Measurements from ENCODE around the gene SUMO4.

Gene SUMO4

DNA sequence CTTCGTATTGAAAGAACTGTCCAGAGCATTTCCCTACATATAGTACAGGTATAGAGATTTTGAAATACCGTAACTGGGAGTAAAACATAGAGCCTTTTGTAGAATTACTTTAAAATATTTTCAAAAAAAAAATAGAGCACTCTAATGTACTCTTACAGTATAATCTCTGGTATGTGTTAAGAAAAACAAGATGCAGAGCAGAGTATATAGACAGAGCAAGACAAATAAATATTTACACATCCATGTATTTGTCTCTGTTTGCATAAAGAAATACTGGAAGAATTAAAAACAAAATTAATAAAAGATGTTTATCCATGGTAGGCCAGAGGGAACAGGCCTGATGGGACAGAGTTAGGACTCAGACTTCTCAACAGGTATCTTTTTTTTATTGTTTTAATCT is 28.0 kb upstream of the SUMO4 start:
- ATAC-seq (replicated peaks) (no peak), DNase-seq (no peak)
- Mint-ChIP-seq H3K9me3 (no peaks in the 10 kb centered on the region), H3K36me3 (ENCODE audit: insufficient read depth) (peaks cover 35% of the 10 kb centered on the region), H3K27me3 (no peaks in the 10 kb centered on the region), H3K4me3 (no peak overlapping the region), H3K27ac (peak overlapping the region in 1 of 2 donors; percentile 49), H3K4me1 (ENCODE audit: low read depth in 2 of 2) (peaks cover 24 to 42% of the 10 kb centered on the region in 2 donors)

DNA sequence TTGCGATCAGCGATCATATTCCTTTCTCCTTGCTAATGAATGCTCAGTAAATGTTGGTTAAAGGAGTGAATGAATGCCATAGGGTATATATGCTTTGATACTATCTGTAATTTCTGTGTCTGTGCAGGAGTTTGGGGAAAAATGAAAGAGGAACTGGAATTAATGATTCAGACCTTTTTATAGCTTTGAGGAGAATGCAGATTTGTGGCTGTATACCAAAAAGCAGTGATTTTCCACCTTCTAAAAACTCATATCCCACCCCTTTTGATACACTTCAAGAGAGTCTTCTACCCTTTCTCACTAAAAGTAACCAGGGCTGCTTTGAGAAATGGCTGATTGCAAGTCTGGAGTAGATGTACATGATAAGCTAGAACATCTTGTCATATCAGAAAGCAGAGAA is 26.6 kb upstream of the SUMO4 start:
- H3K9me3 Mint-ChIP-seq: no peaks in the 10 kb centered on the region
- peak overlapping the region; percentile 50 to 70 for H3K27ac Mint-ChIP-seq
- DNase-seq (no peak), ATAC-seq (replicated peaks) (no peak)
- H3K4me1 Mint-ChIP-seq (ENCODE audit: low read depth in 2 of 2): peaks cover 27 to 44% of the 10 kb centered on the region in 2 donors
- H3K4me3 Mint-ChIP-seq: no peak overlapping the region
- H3K27me3 Mint-ChIP-seq: no peaks in the 10 kb centered on the region
- peaks cover 40% of the 10 kb centered on the region for H3K36me3 Mint-ChIP-seq (ENCODE audit: insufficient read depth)

DNA sequence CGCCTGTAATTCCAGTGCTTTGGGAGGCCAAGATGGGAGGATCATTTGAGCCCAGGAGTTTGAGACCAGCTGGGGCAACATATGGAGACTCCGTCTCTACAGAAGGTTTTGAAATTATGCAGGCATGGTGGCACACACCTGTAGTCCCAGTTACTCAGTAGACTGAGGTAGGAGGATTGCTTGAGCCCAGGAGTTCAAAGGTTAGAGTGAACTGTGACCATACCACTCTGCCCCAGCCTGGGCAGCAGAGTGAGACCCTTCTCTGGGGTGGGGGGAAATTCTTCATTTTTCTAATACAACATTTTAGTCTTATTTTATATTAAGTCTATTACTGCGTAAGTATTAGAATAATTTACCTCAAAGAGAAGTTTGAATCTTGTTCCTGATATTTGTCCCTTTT is 20.1 kb upstream of the SUMO4 start:
- DNase-seq (no peak), ATAC-seq (replicated peaks) (no peak)
- no peak overlapping the region for H3K27ac Mint-ChIP-seq
- H3K4me1 Mint-ChIP-seq (ENCODE audit: low read depth in 2 of 2): peaks cover 23 to 37% of the 10 kb centered on the region in 2 donors
- no peaks in the 10 kb centered on the region for H3K9me3 Mint-ChIP-seq
- H3K36me3 Mint-ChIP-seq (ENCODE audit: insufficient read depth): peaks cover 48% of the 10 kb centered on the region
- H3K27me3 Mint-ChIP-seq: no peaks in the 10 kb centered on the region
- H3K4me3 Mint-ChIP-seq: no peak overlapping the region

DNA sequence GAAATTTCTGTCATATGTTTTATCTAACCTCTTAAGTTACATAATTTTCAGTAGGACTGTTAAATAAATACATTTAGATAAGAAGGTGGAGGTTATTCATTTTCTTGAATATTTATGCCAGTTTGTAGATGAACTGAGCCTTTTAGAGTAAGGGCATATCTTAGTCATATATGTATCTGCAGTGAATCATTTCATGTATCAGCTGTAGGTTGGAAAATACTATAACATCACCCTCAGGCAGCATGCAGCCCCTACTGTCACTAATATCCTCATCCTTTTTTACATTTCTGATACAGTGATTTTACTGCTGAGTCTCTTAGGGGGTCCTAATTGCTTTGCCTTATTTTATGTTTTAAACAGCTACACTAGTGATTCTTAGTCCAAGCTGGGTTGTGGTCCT is 19.5 kb upstream of the SUMO4 start:
- Mint-ChIP-seq H3K4me1 (ENCODE audit: low read depth in 2 of 2) (peaks cover 20 to 32% of the 10 kb centered on the region in 2 donors), H3K27me3 (no peaks in the 10 kb centered on the region), H3K4me3 (no peak overlapping the region), H3K9me3 (no peaks in the 10 kb centered on the region), H3K36me3 (ENCODE audit: insufficient read depth) (peaks cover 46% of the 10 kb centered on the region), H3K27ac (no peak overlapping the region)
- no peak for DNase-seq
- no peak for ATAC-seq (replicated peaks)

DNA sequence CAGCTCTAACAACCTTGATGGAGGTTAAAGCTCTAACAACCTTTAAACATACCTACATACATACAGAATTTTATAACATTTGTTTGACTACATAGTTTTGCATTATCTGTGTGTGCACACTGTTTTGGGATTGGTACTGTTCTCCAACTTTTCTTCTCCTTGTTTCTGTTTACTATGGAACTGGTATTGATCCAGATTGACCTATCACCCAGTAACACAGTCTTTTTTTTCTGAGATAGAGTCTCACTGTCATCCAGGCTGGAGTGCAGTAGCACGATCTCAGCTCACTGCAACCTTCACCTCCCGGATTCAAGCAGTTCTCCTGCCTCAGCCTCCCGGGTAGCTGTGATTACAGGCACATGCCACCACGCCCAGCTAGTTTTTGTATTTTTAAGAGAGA is 16.7 kb upstream of the SUMO4 start:
- peaks cover 25 to 40% of the 10 kb centered on the region in 2 donors for H3K4me1 Mint-ChIP-seq (ENCODE audit: low read depth in 2 of 2)
- no peaks in the 10 kb centered on the region for H3K27me3 Mint-ChIP-seq
- peaks cover 45% of the 10 kb centered on the region for H3K36me3 Mint-ChIP-seq (ENCODE audit: insufficient read depth)
- ATAC-seq (replicated peaks): no peak
- H3K9me3 Mint-ChIP-seq: peaks cover 1 to 8% of the 10 kb centered on the region in 2 donors
- DNase-seq: no peak
- no peak overlapping the region for H3K4me3 Mint-ChIP-seq
- peak overlapping the region; percentile 46 to 49 for H3K27ac Mint-ChIP-seq

DNA sequence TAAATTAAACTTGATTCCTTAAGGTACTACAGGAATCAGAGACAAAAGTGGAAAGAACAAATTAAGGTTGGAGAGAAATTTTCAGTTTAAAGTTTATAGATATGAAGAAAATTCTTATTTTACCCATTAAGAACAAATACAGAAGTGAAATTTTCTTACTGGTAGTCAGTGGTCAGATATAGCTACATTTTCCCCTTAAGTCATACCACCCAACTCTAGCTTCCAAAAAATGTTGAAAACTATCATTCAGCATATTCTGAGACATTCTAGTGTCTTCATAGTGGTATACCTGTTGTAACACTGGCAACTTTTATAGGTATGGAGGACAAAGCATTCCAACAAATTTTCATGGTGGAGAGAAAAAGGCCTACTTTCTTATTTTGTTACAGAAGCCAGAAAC is 15.6 kb upstream of the SUMO4 start:
- Mint-ChIP-seq H3K27ac (peak overlapping the region in 1 of 2 donors; percentile 46), H3K36me3 (ENCODE audit: insufficient read depth) (peaks cover 34% of the 10 kb centered on the region), H3K9me3 (peaks cover 1 to 8% of the 10 kb centered on the region in 2 donors), H3K4me1 (ENCODE audit: low read depth in 2 of 2) (peaks cover 21 to 30% of the 10 kb centered on the region in 2 donors), H3K27me3 (no peaks in the 10 kb centered on the region), H3K4me3 (no peak overlapping the region)
- no peak for ATAC-seq (replicated peaks)
- DNase-seq: no peak

DNA sequence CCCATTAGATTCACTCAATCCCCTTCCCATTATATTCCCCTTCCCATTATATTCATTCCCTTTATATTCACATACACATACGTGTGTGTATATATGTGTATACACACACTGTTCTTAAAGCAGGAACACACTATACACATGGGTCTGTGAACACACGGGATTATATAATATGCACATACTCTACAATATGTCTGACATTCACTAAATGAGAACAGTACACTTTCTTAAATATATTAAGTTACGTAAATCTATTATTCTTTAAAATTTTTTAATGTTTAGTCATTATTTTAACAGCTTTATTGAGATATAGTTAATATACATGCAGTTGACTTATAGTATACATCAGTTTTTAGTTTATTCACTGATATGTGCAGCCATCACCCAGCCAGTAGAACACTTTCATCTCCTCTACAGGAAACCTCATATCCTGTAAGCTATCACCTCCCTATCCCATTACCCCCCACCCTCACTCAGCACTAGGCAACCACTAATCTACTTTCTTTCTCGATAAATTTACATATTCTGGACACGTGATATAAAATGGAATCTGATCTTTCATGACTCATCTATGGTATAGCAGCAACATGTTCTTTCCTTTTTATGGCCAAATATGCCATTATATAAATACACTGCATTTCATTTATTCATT is 13.9 kb upstream of the SUMO4 start:
- Mint-ChIP-seq H3K4me1 (ENCODE audit: low read depth in 2 of 2) (peaks cover 24 to 40% of the 10 kb centered on the region in 2 donors), H3K4me3 (no peak overlapping the region), H3K9me3 (peaks cover 1 to 8% of the 10 kb centered on the region in 2 donors), H3K36me3 (ENCODE audit: insufficient read depth) (peaks cover 24% of the 10 kb centered on the region), H3K27ac (peak overlapping the region; percentile 2 to 9), H3K27me3 (no peaks in the 10 kb centered on the region)
- no peak for DNase-seq
- ATAC-seq (replicated peaks): peak; percentile 82

DNA sequence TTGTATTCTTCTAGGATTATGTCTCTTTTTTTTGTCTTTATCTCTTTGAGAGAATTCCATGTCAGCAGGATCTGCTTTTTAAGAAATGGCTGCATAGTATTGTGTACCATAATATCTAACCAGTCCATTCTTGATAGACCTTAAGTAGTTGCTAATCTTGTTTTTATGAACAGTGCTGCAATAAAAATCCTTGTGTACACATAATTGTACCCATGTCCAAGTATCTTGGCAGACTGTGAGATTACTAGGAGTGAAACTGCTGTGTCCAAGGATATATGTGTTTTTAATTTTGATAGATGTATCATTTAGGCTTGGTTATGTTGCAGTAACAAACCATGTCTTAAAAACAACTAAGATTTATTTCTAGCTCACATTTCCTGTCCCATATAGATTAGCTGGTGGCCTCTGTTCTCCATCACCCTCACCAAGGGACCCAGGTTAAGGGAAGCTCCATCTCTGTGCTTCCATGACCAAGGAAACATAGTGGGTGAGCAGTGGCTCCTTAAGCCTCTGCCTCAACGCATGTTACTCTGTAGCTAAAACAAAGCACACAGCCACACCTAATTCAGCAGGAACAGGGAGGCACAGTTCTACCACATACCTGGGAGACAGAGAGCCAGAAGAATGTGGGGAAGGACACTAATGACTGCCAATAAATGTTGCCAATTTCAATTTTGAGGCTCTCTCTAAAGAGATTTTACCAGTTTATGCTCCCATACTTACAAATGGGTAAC is 12.1 kb upstream of the SUMO4 start:
- Mint-ChIP-seq H3K4me3 (no peak overlapping the region), H3K4me1 (ENCODE audit: low read depth in 2 of 2) (peaks cover 27 to 45% of the 10 kb centered on the region in 2 donors), H3K36me3 (ENCODE audit: insufficient read depth) (peaks cover 22% of the 10 kb centered on the region), H3K27me3 (no peaks in the 10 kb centered on the region), H3K9me3 (peaks cover 1 to 8% of the 10 kb centered on the region in 2 donors), H3K27ac (no peak overlapping the region)
- ATAC-seq (replicated peaks) (no peak), DNase-seq (no peak)

DNA sequence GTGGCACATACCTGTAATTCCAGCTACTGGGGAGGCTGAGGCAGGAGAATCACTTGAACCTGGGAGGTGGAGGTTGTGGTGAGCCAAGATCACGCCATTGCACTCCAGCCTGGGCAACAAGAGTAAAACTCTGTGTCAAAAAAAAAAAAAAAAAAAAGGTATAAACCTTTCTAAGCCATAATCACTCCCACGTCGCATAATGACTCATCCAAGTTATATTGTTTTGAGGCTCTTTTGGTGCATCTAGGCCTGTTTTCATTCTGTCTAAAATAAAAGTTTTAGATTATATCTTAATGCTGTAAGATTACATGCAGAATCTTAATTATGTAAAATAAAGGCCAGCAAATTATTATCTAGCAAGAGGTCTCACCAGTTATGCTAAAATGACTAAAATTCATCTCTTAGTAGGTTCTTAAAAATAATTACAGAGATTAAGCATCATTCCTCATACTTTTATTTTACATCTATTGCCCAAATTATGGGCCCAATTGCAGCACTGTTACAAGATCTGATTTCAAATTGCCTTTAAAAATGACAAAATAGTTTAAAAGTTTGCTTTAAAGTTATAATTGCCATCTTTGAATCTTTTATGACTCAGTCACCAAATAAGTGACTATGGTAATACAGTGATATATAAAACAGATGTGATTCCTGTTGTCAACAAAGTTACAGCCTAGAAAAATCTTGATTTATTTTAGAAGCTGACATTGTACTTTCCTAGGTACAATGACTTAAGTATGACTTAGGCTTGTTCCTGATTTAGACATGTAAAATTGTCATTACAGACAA is 10.4 kb upstream of the SUMO4 start:
- ATAC-seq (replicated peaks) (no peak), DNase-seq (no peak)
- Mint-ChIP-seq H3K27me3 (no peaks in the 10 kb centered on the region), H3K36me3 (ENCODE audit: insufficient read depth) (peaks cover 17% of the 10 kb centered on the region), H3K4me3 (no peak overlapping the region), H3K4me1 (ENCODE audit: low read depth in 2 of 2) (peaks cover 26 to 51% of the 10 kb centered on the region in 2 donors), H3K9me3 (peaks cover 1 to 8% of the 10 kb centered on the region in 2 donors), H3K27ac (no peak overlapping the region)

DNA sequence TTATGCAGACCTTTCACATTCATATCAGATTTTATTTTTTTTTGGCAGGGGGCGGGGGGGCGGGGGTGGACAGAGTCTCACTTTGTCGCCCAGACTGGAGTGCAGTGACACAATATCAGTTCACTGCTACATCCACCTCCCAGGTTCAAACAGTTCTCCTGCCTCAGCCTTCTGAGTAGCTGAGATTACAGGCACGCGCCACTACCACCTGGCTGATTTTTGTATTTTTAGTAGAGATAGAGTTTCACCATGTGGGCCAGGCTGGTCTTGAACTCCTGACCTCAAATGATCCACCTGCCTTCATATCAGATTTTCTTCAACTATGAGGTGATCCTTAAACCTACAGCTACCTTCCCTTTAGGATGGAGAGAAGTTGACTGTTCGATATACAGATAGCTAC is 8.0 kb upstream of the SUMO4 start:
- no peak overlapping the region for H3K4me3 Mint-ChIP-seq
- ATAC-seq (replicated peaks) (no peak), DNase-seq (no peak)
- peak overlapping the region; percentile 5 to 35 for H3K27ac Mint-ChIP-seq
- H3K4me1 Mint-ChIP-seq (ENCODE audit: low read depth in 2 of 2): peaks cover 24 to 52% of the 10 kb centered on the region in 2 donors
- peaks cover 0 to 1% of the 10 kb centered on the region in 2 donors for H3K9me3 Mint-ChIP-seq
- no peaks in the 10 kb centered on the region for H3K27me3 Mint-ChIP-seq
- peaks cover 25% of the 10 kb centered on the region for H3K36me3 Mint-ChIP-seq (ENCODE audit: insufficient read depth)

DNA sequence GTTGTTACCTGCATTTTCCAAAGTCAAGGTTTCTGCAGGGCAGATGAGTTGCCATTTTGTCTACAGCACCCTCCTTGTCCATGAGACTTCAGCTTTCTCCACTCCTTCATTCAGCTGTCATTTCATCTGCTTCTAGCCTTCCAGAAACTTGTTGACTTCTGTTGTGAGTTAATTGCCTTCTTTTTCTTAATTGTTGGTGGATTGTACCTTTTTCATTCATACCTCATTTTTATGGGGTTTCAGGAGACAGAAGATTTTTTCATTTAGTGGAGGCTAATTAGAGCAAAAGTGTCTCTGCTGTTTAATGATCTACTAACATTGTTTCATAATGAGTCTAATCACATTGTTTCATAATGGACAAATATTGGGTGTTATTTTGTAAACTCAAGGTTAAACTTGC is 7.5 kb upstream of the SUMO4 start:
- H3K9me3 Mint-ChIP-seq: no peaks in the 10 kb centered on the region
- H3K36me3 Mint-ChIP-seq (ENCODE audit: insufficient read depth): peaks cover 29% of the 10 kb centered on the region
- no peak for ATAC-seq (replicated peaks)
- no peak overlapping the region for H3K4me3 Mint-ChIP-seq
- no peaks in the 10 kb centered on the region for H3K27me3 Mint-ChIP-seq
- H3K4me1 Mint-ChIP-seq (ENCODE audit: low read depth in 2 of 2): peaks cover 24 to 50% of the 10 kb centered on the region in 2 donors
- DNase-seq: no peak
- H3K27ac Mint-ChIP-seq: peak overlapping the region in 1 of 2 donors; percentile 35

DNA sequence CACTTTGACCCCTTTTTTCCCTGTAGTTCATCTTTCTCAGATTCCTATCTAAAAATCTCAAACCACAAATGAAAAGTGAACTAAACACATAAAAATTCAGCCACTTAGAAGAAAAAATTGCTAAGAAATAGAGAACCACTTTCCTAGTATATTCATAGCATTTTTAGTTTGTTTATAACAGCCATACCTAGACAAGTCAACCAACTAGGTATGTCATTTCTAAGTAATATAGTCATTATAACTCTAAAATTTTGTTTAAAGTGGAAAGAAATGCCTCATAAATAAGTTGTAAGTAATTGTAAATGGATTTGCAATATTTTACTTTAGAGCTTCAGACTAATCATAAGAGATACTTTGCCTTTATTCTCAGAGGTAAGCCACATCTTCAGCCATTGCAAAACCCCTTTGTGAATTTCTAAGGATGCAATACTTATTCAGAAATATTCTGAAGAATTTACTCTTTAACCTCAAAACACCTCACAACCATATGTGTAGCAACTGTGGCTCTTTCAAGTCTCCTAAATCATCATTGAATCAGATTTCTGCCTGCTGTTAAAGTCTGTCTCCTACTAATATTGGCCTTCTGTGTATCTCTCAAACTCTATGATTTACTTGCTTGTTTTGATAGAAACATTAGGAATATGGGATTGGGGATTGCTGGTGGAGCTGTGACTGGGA is 6.9 kb upstream of the SUMO4 start:
- Mint-ChIP-seq H3K4me3 (no peak overlapping the region), H3K27me3 (no peaks in the 10 kb centered on the region), H3K27ac (peak overlapping the region in 1 of 2 donors; percentile 81), H3K9me3 (no peaks in the 10 kb centered on the region), H3K4me1 (ENCODE audit: low read depth in 2 of 2) (peaks cover 24 to 47% of the 10 kb centered on the region in 2 donors), H3K36me3 (ENCODE audit: insufficient read depth) (peaks cover 35% of the 10 kb centered on the region)
- DNase-seq (no peak), ATAC-seq (replicated peaks) (no peak)

DNA sequence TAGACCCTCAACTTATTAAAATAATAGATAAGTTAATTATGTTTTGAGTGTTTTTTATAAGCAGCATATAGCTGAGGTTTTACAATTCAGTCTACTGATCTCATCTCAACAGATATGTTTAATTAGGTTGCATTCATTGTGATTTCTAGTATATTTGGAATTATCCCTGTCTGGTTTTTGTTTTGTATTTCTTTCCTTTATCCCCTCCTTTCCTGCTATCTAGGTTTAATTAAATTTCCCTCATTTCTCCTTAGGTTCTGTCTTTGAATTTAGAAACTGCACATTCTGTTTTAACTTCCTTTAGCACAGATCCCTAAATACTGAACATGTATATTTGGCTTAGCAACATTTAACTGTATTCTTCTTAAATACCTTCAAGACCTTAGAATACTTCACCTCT is 4.9 kb upstream of the SUMO4 start:
- H3K27ac Mint-ChIP-seq: peak overlapping the region; percentile 24 to 73
- peaks cover 46% of the 10 kb centered on the region for H3K36me3 Mint-ChIP-seq (ENCODE audit: insufficient read depth)
- no peaks in the 10 kb centered on the region for H3K9me3 Mint-ChIP-seq
- ATAC-seq (replicated peaks) (no peak), DNase-seq (no peak)
- no peaks in the 10 kb centered on the region for H3K27me3 Mint-ChIP-seq
- H3K4me3 Mint-ChIP-seq: no peak overlapping the region
- H3K4me1 Mint-ChIP-seq (ENCODE audit: low read depth in 2 of 2): peaks cover 24 to 42% of the 10 kb centered on the region in 2 donors
